Esophagus squamous epithelium (tissue), 4 donors: ENCODE data around the gene RNF157.

ENCODE experiments used
- CTCF ChIP-seq, 6 experiments: fragments of 450-650 bp in 4 of 6; fragments of 200-600 bp in 2 of 6; sonication (generic) in 2 of 6; IDR thresholded peaks; one replicate each; pipeline ENCODE4 v1.5.1; 2016 to 2019; ENCODE audit warnings: antibody characterized with exemption in 6 of 6, mild to moderate bottlenecking in 4 of 6, moderate library complexity in 4 of 6
- POLR2A ChIP-seq, 4 donors: fragments of 450-650 bp; IDR thresholded peaks; one replicate each; pipeline ENCODE4 v1.6.1; 2017; ENCODE audit warnings: antibody characterized with exemption in 4 of 4, mild to moderate bottlenecking in 4 of 4, moderate library complexity in 3 of 4

DNA sequence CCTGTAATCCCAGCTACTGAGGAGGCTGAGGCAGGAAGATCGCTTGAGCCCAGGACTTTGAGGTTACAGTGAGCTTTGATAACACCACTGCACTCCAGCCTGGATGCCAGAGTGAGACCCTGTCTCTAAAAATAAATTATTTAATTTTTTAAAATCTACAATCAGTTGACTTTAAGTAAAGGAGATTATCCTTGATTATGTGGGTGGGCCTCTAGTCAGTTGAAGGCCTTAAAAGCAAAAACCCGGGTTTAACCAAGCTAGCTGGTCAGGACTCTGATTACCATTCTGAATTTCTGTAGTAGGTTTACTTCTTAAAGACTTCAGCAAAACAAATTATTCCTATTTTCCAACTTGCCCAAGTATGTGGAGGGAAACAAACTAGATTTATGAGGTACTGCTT is 4.4 kb downstream of the RNF157 start:
- TF ChIP-seq CTCF (IDR thresholded peaks at IDR 0.05) (no peak), POLR2A (IDR thresholded peaks at IDR 0.05) (no peak)
